SK-N-SH treated with all-trans-retinoic acid at 6 μM for 48 hours (cell line): ENCODE data around the gene KRTAP19-3.

Source experiments
- ARNTL ChIP-seq: fragments of 450-650 bp; formaldehyde crosslinking; IDR thresholded peaks from 2 replicates; pipeline ENCODE4 v1.5.0; 2020; ENCODE audit warnings: low read depth, mild to moderate bottlenecking, moderate library complexity, borderline replicate concordance
- CREB5 ChIP-seq: fragments of 250-450 bp; sonication (Bioruptor Pico); IDR thresholded peaks from 2 replicates; pipeline ENCODE4 v1.5.1; 2020; ENCODE audit warnings: low read depth, mild to moderate bottlenecking, moderate library complexity
- CSDC2 ChIP-seq: fragments of 250-450 bp; sonication (Bioruptor Pico); IDR thresholded peaks from 2 replicates; pipeline ENCODE4 v1.5.0; 2020; ENCODE audit warnings: mild to moderate bottlenecking, moderate library complexity
- ESRRG ChIP-seq: fragments of 250-450 bp; sonication (Bioruptor Pico); IDR thresholded peaks from 2 replicates; pipeline ENCODE4 v1.6.1; 2021; ENCODE audit warnings: mild to moderate bottlenecking
- GLIS3 ChIP-seq: fragments of 250-450 bp; sonication (Bioruptor Pico); IDR thresholded peaks from 2 replicates; pipeline ENCODE4 v1.5.0; 2020; ENCODE audit warnings: mild to moderate bottlenecking, moderate library complexity
- ISL1 ChIP-seq: fragments of 250-450 bp; sonication (Bioruptor Pico); IDR thresholded peaks from 2 replicates; pipeline ENCODE4 v2.1.2; 2022; ENCODE audit warnings: mild to moderate bottlenecking, moderate library complexity
- OSR1 ChIP-seq: fragments of 250-450 bp; sonication (Bioruptor Pico); IDR thresholded peaks from 2 replicates; pipeline ENCODE4 v1.8.0; 2022; ENCODE audit warnings: moderate library complexity, mild to moderate bottlenecking, inconsistent platforms
- PATZ1 ChIP-seq: fragments of 250-450 bp; sonication (Bioruptor Pico); IDR thresholded peaks from 2 replicates; pipeline ENCODE4 v1.8.0; 2020; ENCODE audit warnings: mild to moderate bottlenecking, moderate library complexity, borderline replicate concordance
- PPARA ChIP-seq: fragments of 250-450 bp; sonication (Bioruptor Pico); IDR thresholded peaks from 2 replicates; pipeline ENCODE4 v1.5.0; 2020; ENCODE audit warnings: mild to moderate bottlenecking, borderline replicate concordance
- RARB ChIP-seq: fragments of 250-450 bp; sonication (Bioruptor Pico); IDR thresholded peaks from 2 replicates; pipeline ENCODE4 v1.8.0; 2021; ENCODE audit warnings: mild to moderate bottlenecking, moderate library complexity
- TSHZ2 ChIP-seq: fragments of 250-450 bp; sonication (Bioruptor Pico); IDR thresholded peaks from 2 replicates; pipeline ENCODE4 v1.5.0; 2020; ENCODE audit warnings: mild to moderate bottlenecking, moderate library complexity
- ZFP3 ChIP-seq: fragments of 250-450 bp; sonication (Bioruptor Pico); IDR thresholded peaks from 2 replicates; pipeline ENCODE4 v1.5.0; 2020; ENCODE audit warnings: mild to moderate bottlenecking, moderate library complexity
- ZNF565 ChIP-seq: fragments of 450-650 bp; formaldehyde crosslinking; conservative IDR thresholded peaks from 2 replicates; pipeline ENCODE4 v1.5.0; 2020; ENCODE audit warnings: low read depth, mild to moderate bottlenecking, moderate library complexity

- TF ChIP-seq ISL1 (no peak), RARB (CRISPR knock-in tag) (no peak), TSHZ2 (no peak), ZNF565 (no peak), PATZ1 (no peak), PPARA (CRISPR knock-in tag) (no peak), OSR1 (CRISPR knock-in tag) (no peak), GLIS3 (CRISPR knock-in tag) (no peak), ARNTL (CRISPR knock-in tag) (no peak), CREB5 (CRISPR knock-in tag) (no peak), ZFP3 (CRISPR knock-in tag) (no peak), ESRRG (CRISPR knock-in tag) (no peak), CSDC2 (CRISPR knock-in tag) (no peak)
Measured at GRCh38 chr21:30478004-30478403, 13.8 kb downstream of the KRTAP19-3 start.
